MM.1S (cell line): Measurements from ENCODE around the gene MRPL22.

ENCODE experiments used
- DNase-seq: peaks from one replicate; pipeline ENCODE4 v3.0.0-alpha.2; 2015
- H2AFZ ChIP-seq: fragments of 300-600 bp; sonication (generic); 2 replicates; pipeline ENCODE4 v1.6.0; 2016; ENCODE audit warnings: antibody characterized with exemption, low read length
- H3F3A ChIP-seq: fragments of 300-600 bp; sonication (generic); 2 replicates; pipeline ENCODE4 v1.6.1; 2016; ENCODE audit warnings: mild to moderate bottlenecking, antibody characterized with exemption, low read length, moderate library complexity, mixed read lengths; ENCODE audit not compliant: insufficient read depth
- H3K27ac ChIP-seq: fragments of 300-600 bp; sonication (generic); 2 replicates; pipeline ENCODE4 v1.5.1; 2016; ENCODE audit warnings: mild to moderate bottlenecking, low read length
- H3K27me3 ChIP-seq: fragments of 300-600 bp; sonication (generic); replicated peaks from 2 replicates; pipeline ENCODE4 v1.6.0; 2016; ENCODE audit warnings: low read length; ENCODE audit not compliant: insufficient read depth
- H3K36me3 ChIP-seq: fragments of 300-600 bp; sonication (generic); replicated peaks from 2 replicates; pipeline ENCODE4 v1.6.1; 2016; ENCODE audit warnings: mild to moderate bottlenecking, low read length, mixed read lengths; ENCODE audit not compliant: insufficient read depth
- H3K4me1 ChIP-seq: fragments of 300-600 bp; sonication (generic); 2 replicates; pipeline ENCODE4 v1.6.1; 2016; ENCODE audit warnings: low read length, mixed read lengths
- H3K4me2 ChIP-seq: fragments of 300-600 bp; sonication (generic); 2 replicates; pipeline ENCODE4 v1.6.0; 2016; ENCODE audit warnings: low read depth, low read length
- H3K4me3 ChIP-seq: fragments of 300-600 bp; sonication (generic); 2 replicates; pipeline ENCODE4 v1.5.1; 2016; ENCODE audit warnings: low read length, mixed read lengths
- H3K79me2 ChIP-seq: fragments of 300-600 bp; sonication (generic); 2 replicates; pipeline ENCODE4 v1.6.1; 2016; ENCODE audit warnings: mixed run types, low read length, mixed read lengths
- H3K9ac ChIP-seq: fragments of 300-600 bp; sonication (generic); 2 replicates; pipeline ENCODE4 v1.6.1; 2016; ENCODE audit warnings: low read length, mixed read lengths
- H3K9me2 ChIP-seq: fragments of 300-600 bp; sonication (generic); replicated peaks from 2 replicates; pipeline ENCODE4 v1.6.1; 2016; ENCODE audit warnings: mild to moderate bottlenecking, low read length, mixed read lengths; ENCODE audit not compliant: insufficient read depth
- H3K9me3 ChIP-seq: fragments of 300-600 bp; sonication (generic); replicated peaks from 2 replicates; pipeline ENCODE4 v1.6.1; 2016; ENCODE audit warnings: mild to moderate bottlenecking, low read length, mixed read lengths; ENCODE audit not compliant: insufficient read depth
- H4K20me1 ChIP-seq: fragments of 300-600 bp; sonication (generic); 2 replicates; pipeline ENCODE4 v1.6.1; 2016; ENCODE audit warnings: mild to moderate bottlenecking, low read length, moderate library complexity, mixed read lengths; ENCODE audit not compliant: insufficient read depth
- CTCF ChIP-seq: fragments of 300-600 bp; sonication (generic); IDR thresholded peaks from 2 replicates; pipeline ENCODE4 v1.5.1; 2016; ENCODE audit warnings: antibody characterized with exemption, low read length, mixed read lengths
- EZH2 ChIP-seq: fragments of 300-600 bp; sonication (generic); optimal IDR thresholded peaks from 2 replicates; pipeline ENCODE3; 2017; ENCODE audit warnings: low read depth, mild to moderate bottlenecking, antibody characterized with exemption, low read length, mixed read lengths
- EZH2phosphoT487 ChIP-seq: fragments of 300-600 bp; sonication (generic); IDR thresholded peaks from 2 replicates; pipeline ENCODE4 v1.6.1; 2018; ENCODE audit warnings: antibody characterized with exemption, low read length

Gene MRPL22

DNA sequence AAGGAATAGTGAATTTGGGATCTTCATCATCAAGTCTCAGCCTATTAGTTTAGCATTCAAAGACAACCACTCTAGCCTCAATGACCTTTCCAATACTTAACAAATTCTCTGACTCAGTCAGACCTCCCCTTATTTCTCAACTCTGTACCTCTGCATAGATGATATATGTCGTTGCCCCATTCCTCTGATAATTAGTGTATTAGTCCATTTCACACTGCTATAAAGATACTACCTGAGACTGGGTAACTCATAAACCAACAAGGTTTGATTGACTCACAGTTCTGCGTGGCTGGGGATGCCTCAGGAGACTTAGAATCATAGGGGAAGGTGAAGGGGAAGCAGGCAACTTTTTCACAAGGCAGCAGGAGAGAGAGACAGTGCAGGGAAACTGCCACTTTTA is 8.9 kb downstream of the MRPL22 start:
- H3F3A ChIP-seq = no peaks in the 10 kb centered on the region
- H3K4me1 ChIP-seq = no peaks in the 10 kb centered on the region
- peaks cover 62% of the 10 kb centered on the region for H3K79me2 ChIP-seq
- H3K4me3 ChIP-seq = no peak overlapping the region
- H3K9me2 ChIP-seq = no peaks in the 10 kb centered on the region
- TF ChIP-seq CTCF = no peak
- no peak for TF ChIP-seq EZH2phosphoT487
- no peak for TF ChIP-seq EZH2
- H3K27me3 ChIP-seq = no peaks in the 10 kb centered on the region
- H3K9me3 ChIP-seq = no peaks in the 10 kb centered on the region
- H3K4me2 ChIP-seq = no peak overlapping the region
- peaks cover 6% of the 10 kb centered on the region; the same call in 1 of the 2 replicates for H3K36me3 ChIP-seq
- H3K9ac ChIP-seq = no peak overlapping the region
- peaks cover 4% of the 10 kb centered on the region; the same call in 1 of the 2 replicates for H4K20me1 ChIP-seq
- H3K27ac ChIP-seq = no peak overlapping the region
- no peak for DNase-seq
- H2AFZ ChIP-seq = no peak overlapping the region

DNA sequence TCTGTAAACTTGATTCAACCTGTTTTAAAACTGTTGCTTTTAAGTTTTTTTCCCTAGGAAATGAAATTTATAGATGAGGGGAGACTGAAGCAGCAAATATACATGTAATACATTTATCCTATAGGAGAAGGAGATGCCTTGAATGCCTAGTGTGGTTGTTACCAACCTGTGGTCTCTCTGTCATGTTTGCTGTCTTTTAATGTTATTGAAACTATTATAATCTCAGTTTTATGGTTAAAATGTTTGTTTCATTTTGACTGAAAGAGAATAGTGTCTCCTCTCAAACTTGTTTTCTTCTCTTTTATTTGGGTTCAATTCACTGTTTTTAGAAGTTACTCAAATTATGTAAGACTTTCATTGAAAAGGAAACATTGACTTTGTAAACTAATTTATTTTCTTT is 15.8 kb downstream of the MRPL22 start:
- H3K4me1 ChIP-seq = no peaks in the 10 kb centered on the region
- no peaks in the 10 kb centered on the region for H3F3A ChIP-seq

DNA sequence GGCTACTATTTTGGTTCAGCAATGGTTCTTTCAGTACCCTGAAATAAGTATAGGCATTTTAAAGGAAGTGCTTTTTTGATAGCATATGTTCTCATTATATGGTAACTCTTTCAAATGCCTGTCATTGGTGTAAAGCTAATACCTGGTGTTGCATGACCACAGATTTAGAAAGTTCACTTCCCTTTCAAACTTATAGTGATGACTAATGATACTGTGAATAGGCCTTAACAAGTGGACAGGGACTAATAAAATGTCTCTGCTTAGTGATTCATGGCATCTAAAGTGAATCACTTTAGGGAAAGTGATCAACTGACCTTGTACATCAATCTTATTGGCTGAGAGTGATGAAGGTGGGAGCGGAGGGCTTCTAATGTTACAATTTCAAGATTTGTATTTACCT is 21.6 kb downstream of the MRPL22 start:
- H3K9ac ChIP-seq = no peak overlapping the region
- no peak overlapping the region for H2AFZ ChIP-seq
- H3K27me3 ChIP-seq = no peaks in the 10 kb centered on the region
- no peaks in the 10 kb centered on the region; the same call in 1 of the 2 replicates for H3K36me3 ChIP-seq
- no peaks in the 10 kb centered on the region for H4K20me1 ChIP-seq
- H3K79me2 ChIP-seq = no peaks in the 10 kb centered on the region
- DNase-seq = no peak
- H3K9me2 ChIP-seq = no peaks in the 10 kb centered on the region
- H3K9me3 ChIP-seq = no peaks in the 10 kb centered on the region
- no peak overlapping the region for H3K4me2 ChIP-seq
- H3K27ac ChIP-seq = no peak overlapping the region
- H3K4me3 ChIP-seq = no peak overlapping the region
- no peaks in the 10 kb centered on the region for H3F3A ChIP-seq
- no peak for TF ChIP-seq EZH2phosphoT487
- no peak for TF ChIP-seq EZH2
- no peaks in the 10 kb centered on the region for H3K4me1 ChIP-seq

More for the DNA sequence above, 15.8 kb downstream of the MRPL22 start:
- DNase-seq = no peak
- no peak overlapping the region for H3K4me3 ChIP-seq
- TF ChIP-seq CTCF (no peak), EZH2 (no peak), EZH2phosphoT487 (no peak)
- H2AFZ ChIP-seq = no peak overlapping the region
- H4K20me1 ChIP-seq = no peaks in the 10 kb centered on the region
- H3K4me2 ChIP-seq = no peak overlapping the region
- H3K9me2 ChIP-seq = no peaks in the 10 kb centered on the region
- no peak overlapping the region for H3K27ac ChIP-seq
- no peaks in the 10 kb centered on the region for H3K9me3 ChIP-seq
- peaks cover 5% of the 10 kb centered on the region; the same call in 1 of the 2 replicates for H3K79me2 ChIP-seq
- H3K9ac ChIP-seq = no peak overlapping the region
- no peaks in the 10 kb centered on the region; the same call in 1 of the 2 replicates for H3K36me3 ChIP-seq
- no peaks in the 10 kb centered on the region for H3K27me3 ChIP-seq

DNA sequence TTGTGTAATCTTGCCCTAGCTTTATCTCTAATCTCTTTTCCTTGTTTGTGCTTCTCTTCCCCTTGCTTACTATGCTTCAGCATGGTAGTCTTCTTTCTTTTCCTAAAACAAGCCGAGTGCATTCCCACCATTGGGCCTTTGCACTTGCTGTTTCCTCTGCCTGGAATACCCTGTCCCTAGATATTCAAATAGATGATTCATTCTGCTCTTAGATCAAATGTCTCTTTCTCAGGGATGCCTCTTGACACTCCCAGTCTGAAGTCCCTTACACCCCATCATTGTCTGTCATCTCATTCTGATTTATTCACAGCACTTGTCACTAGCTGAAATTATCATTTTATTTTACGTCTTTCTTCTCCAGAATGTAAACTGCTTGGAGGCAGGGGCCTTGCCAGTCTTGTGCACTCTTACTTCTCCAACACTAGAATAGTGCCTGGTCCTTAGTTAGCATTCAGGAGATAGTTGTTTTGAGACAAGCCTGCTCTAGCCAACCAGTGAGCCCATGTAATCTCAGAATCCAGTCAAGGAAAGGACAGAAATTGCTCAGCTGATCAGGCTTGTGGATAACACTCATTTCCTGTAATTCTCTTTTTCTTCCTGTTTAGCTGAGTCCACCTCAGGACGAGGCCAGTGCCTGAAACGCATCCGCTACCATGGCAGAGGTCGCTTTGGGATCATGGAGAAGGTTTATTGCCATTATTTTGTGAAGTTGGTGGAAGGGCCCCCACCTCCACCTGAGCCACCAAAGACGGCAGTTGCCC is 25.4 kb downstream of the MRPL22 start:
- no peak overlapping the region for H3K9ac ChIP-seq
- no peaks in the 10 kb centered on the region for H3K9me2 ChIP-seq
- H3K27me3 ChIP-seq = no peaks in the 10 kb centered on the region
- DNase-seq = no peak
- no peaks in the 10 kb centered on the region for H3K4me1 ChIP-seq
- TF ChIP-seq EZH2 (no peak), CTCF (no peak), EZH2phosphoT487 (no peak)
- H2AFZ ChIP-seq = no peak overlapping the region
- H3K79me2 ChIP-seq = no peaks in the 10 kb centered on the region
- H3K36me3 ChIP-seq = no peaks in the 10 kb centered on the region; the same call in 1 of the 2 replicates
- no peak overlapping the region for H3K4me3 ChIP-seq
- no peaks in the 10 kb centered on the region for H3K9me3 ChIP-seq
- no peaks in the 10 kb centered on the region for H4K20me1 ChIP-seq
- no peak overlapping the region for H3K27ac ChIP-seq
- H3F3A ChIP-seq = no peaks in the 10 kb centered on the region
- no peak overlapping the region for H3K4me2 ChIP-seq
